Measurements from ENCODE around the gene DCAF7.
A peak's percentile ranks its signal among the peaks of the same experiment; 100 is the strongest.

Gene DCAF7

GRCh38 chr17:63535640-63536039, 14.6 kb upstream of the DCAF7 start:
- no peak overlapping the region for H3K27ac ChIP-seq (ENCODE audit: low read length)
- H3K4me2 ChIP-seq (ENCODE audit: low read depth, low read length), result no peak overlapping the region
- H3F3A ChIP-seq (ENCODE audit: insufficient read depth, low read length), result no peaks in the 10 kb centered on the region
- no peaks in the 10 kb centered on the region for H3K9me3 ChIP-seq (replicated peaks; ENCODE audit: insufficient read depth, low read length)
- DNase-seq, result no peak
- H4K20me1 ChIP-seq (ENCODE audit: insufficient read depth, low read length), result no peaks in the 10 kb centered on the region
- no peaks in the 10 kb centered on the region for H3K79me2 ChIP-seq (ENCODE audit: low read length)
- peaks cover 38% of the 10 kb centered on the region for H3K27me3 ChIP-seq (replicated peaks; ENCODE audit: insufficient read depth, low read length)
- H3K36me3 ChIP-seq (replicated peaks; ENCODE audit: insufficient read depth, low read length), result no peaks in the 10 kb centered on the region
- H3K9ac ChIP-seq (ENCODE audit: low read length), result no peak overlapping the region
- H3K9me2 ChIP-seq (replicated peaks; ENCODE audit: insufficient read depth, low read length), result no peaks in the 10 kb centered on the region
- no peak overlapping the region for H3K4me3 ChIP-seq (ENCODE audit: low read length)
- no peak overlapping the region for H2AFZ ChIP-seq (ENCODE audit: low read length)
- H3K4me1 ChIP-seq (ENCODE audit: low read length), result no peaks in the 10 kb centered on the region
- TF ChIP-seq EZH2phosphoT487 (IDR thresholded peaks at IDR 0.05; ENCODE audit: low read length) (no peak), EZH2 (optimal IDR thresholded peaks at IDR 0.05; ENCODE audit: low read depth, low read length) (no peak), CTCF (IDR thresholded peaks at IDR 0.05; ENCODE audit: low read length) (no peak)

- DNase-seq, result no peak
- Histone ChIP-seq H3K9ac (ENCODE audit: low read length) (no peak overlapping the region), H3K27me3 (replicated peaks; ENCODE audit: insufficient read depth, low read length) (peaks cover 42% of the 10 kb centered on the region), H3K79me2 (ENCODE audit: low read length) (no peaks in the 10 kb centered on the region), H3K4me2 (ENCODE audit: low read depth, low read length) (no peak overlapping the region), H3K4me1 (ENCODE audit: low read length) (no peaks in the 10 kb centered on the region), H2AFZ (ENCODE audit: low read length) (no peak overlapping the region), H3K36me3 (replicated peaks; ENCODE audit: insufficient read depth, low read length) (no peaks in the 10 kb centered on the region), H3K9me2 (replicated peaks; ENCODE audit: insufficient read depth, low read length) (no peaks in the 10 kb centered on the region), H3F3A (ENCODE audit: insufficient read depth, low read length) (no peaks in the 10 kb centered on the region), H3K4me3 (ENCODE audit: low read length) (no peak overlapping the region), H4K20me1 (ENCODE audit: insufficient read depth, low read length) (no peaks in the 10 kb centered on the region), H3K9me3 (replicated peaks; ENCODE audit: insufficient read depth, low read length) (no peaks in the 10 kb centered on the region), H3K27ac (ENCODE audit: low read length) (no peak overlapping the region)
- TF ChIP-seq CTCF (IDR thresholded peaks at IDR 0.05; ENCODE audit: low read length) (no peak), EZH2phosphoT487 (IDR thresholded peaks at IDR 0.05; ENCODE audit: low read length) (no peak), EZH2 (optimal IDR thresholded peaks at IDR 0.05; ENCODE audit: low read depth, low read length) (no peak)
Measured at GRCh38 chr17:63537001-63537400, 13.3 kb upstream of the DCAF7 start.

GRCh38 chr17:63537991-63538692, 12.1 kb upstream of the DCAF7 start:
- Histone ChIP-seq H3K4me2 (ENCODE audit: low read depth, low read length) (peak overlapping the region; percentile 19; the same call in 1 of the 2 replicates), H3K4me1 (ENCODE audit: low read length) (no peaks in the 10 kb centered on the region), H3F3A (ENCODE audit: insufficient read depth, low read length) (no peaks in the 10 kb centered on the region), H3K9ac (ENCODE audit: low read length) (no peak overlapping the region), H3K79me2 (ENCODE audit: low read length) (no peaks in the 10 kb centered on the region), H3K27ac (ENCODE audit: low read length) (no peak overlapping the region), H2AFZ (ENCODE audit: low read length) (no peak overlapping the region), H3K36me3 (replicated peaks; ENCODE audit: insufficient read depth, low read length) (no peaks in the 10 kb centered on the region), H3K27me3 (replicated peaks; ENCODE audit: insufficient read depth, low read length) (peaks cover 46% of the 10 kb centered on the region), H3K9me3 (replicated peaks; ENCODE audit: insufficient read depth, low read length) (no peaks in the 10 kb centered on the region), H4K20me1 (ENCODE audit: insufficient read depth, low read length) (no peaks in the 10 kb centered on the region), H3K4me3 (ENCODE audit: low read length) (no peak overlapping the region), H3K9me2 (replicated peaks; ENCODE audit: insufficient read depth, low read length) (no peaks in the 10 kb centered on the region)
- DNase-seq, result no peak
- TF ChIP-seq CTCF (IDR thresholded peaks at IDR 0.05; ENCODE audit: low read length), result no peak
- TF ChIP-seq EZH2phosphoT487 (IDR thresholded peaks at IDR 0.05; ENCODE audit: low read length), result no peak
- TF ChIP-seq EZH2 (optimal IDR thresholded peaks at IDR 0.05; ENCODE audit: low read depth, low read length), result no peak

Data from MM.1S (cell line).